ENCODE data around the gene NRBP1.
A peak's percentile ranks its signal among the peaks of the same experiment; 100 is the strongest.

The NRBP1 gene

GRCh38 chr2:27428213-27428977, at the start of gene NRBP1:
NRBP1 (plus strand) TSS chr2:27428631; CDS start chr2:27433274, 4,643 bp downstream.
- peak; percentile 80 for TF ChIP-seq ZFX (IDR thresholded peaks at IDR 0.05)
- TF ChIP-seq, protein P1, sequence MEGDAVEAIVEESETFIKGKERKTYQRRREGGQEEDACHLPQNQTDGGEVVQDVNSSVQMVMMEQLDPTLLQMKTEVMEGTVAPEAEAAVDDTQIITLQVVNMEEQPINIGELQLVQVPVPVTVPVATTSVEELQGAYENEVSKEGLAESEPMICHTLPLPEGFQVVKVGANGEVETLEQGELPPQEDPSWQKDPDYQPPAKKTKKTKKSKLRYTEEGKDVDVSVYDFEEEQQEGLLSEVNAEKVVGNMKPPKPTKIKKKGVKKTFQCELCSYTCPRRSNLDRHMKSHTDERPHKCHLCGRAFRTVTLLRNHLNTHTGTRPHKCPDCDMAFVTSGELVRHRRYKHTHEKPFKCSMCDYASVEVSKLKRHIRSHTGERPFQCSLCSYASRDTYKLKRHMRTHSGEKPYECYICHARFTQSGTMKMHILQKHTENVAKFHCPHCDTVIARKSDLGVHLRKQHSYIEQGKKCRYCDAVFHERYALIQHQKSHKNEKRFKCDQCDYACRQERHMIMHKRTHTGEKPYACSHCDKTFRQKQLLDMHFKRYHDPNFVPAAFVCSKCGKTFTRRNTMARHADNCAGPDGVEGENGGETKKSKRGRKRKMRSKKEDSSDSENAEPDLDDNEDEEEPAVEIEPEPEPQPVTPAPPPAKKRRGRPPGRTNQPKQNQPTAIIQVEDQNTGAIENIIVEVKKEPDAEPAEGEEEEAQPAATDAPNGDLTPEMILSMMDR (conservative IDR thresholded peaks at IDR 0.05), result no peak
- peak within 1 kb of the TSS; percentile 93 for H3K27ac ChIP-seq

GRCh38 chr2:27378809-27379290, 49.6 kb upstream of the NRBP1 start:
- H3K27ac ChIP-seq, result peak overlapping the region; percentile 5; the same call in 1 of the 2 replicates
- TF ChIP-seq ZFX (IDR thresholded peaks at IDR 0.05), result no peak
- TF ChIP-seq, protein P1 (conservative IDR thresholded peaks at IDR 0.05), result no peak

- peak overlapping the region; percentile 89 for H3K27ac ChIP-seq
These were observed 49.0 kb upstream of the NRBP1 start for GRCh38 chr2:27379383-27379835.

GRCh38 chr2:27379836-27380625, 48.4 kb upstream of the NRBP1 start:
- peak; percentile 48 for TF ChIP-seq ZFX (IDR thresholded peaks at IDR 0.05)
- TF ChIP-seq, protein P1 (conservative IDR thresholded peaks at IDR 0.05), result no peak

More at GRCh38 chr2:27379383-27379835, 49.0 kb upstream of the NRBP1 start:
- TF ChIP-seq, protein P1 (conservative IDR thresholded peaks at IDR 0.05), result no peak
- TF ChIP-seq ZFX (IDR thresholded peaks at IDR 0.05), result no peak

DNA sequence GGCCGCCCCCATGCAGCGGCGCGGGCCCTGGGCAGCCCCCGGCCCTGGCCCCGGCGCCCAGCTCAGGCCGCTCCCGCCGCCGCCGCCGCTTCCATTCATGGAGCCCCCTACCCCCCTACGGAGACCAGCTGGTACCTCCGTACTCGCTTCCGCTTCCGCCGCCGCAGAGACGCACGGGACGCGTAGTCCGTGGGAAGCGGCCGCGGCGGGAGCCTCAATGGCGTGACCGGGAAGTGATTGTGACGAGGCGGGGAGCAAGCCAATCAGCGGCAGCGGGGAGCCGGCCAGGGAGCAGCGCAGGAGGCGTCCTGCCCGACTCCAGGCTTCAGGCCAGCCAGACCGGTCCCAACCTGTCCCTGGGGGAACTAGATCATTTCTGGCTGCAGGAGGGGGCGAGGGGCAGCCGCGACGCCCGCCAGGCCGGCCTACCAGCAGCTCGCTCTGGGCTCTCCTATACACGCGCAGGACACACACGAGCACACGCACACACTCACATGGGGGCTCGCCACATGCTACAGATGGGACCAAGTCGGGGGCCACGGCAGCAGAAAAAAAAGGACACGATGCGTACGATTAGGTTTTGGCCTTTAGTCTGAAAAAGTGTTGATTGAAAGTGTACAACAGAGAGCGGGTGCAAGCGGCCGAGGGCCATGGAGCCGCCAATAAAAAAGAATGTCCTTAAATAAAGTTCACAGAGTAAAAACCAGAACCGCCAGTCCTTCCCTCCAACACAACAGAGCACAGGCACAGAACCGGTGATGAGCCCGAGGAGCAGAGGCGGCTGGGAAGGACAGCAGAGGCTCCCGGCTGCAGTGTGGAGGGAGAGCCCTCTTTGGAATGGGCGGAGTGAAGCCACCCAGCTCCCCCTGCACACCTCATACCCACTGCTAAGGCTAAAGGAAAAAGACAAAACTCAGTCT, 47.5 kb upstream of the NRBP1 start, which contains the start of gene ZNF513:
TSS of gene ZNF513 (minus strand) at position 109 of the 920 bp plus-strand sequence. CDS start 208 bp downstream, outside the sequence.
- peak within 1 kb of the TSS; percentile 89 for H3K27ac ChIP-seq
- TF ChIP-seq ZFX (IDR thresholded peaks at IDR 0.05), result no peak

More at GRCh38 chr2:27379836-27380625, 48.4 kb upstream of the NRBP1 start:
- H3K27ac ChIP-seq, result peak overlapping the region; percentile 89

DNA sequence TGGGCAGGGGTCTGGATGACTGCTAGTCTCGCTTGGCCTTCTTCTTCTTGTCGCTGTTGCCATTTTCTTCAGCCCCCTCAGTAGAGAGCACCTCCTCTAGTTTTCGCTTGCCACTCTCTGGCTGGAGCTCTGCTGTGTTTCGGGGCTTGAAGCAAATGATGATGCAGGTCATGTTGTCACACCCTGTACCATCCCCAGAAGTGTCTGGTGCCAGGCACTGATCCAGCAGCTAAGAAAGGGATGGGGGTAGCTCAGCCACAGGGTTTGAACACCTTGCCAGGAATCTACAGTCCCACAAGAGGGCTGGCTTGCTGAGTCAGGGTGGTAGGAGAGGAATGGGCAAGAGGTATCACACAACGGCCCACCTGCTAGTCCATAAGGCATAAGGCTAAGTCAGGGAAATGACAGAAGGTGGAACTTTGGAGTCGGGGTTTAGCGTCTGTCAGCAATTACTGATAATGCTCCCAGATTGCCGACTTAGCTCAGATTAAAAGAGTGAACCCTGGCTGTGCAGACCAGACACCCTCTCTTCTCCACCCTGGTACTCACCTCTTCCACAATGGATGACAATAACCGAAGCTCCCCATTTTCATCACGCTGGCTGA, 46.8 kb upstream of the NRBP1 start:
- peak overlapping the region; percentile 89 for H3K27ac ChIP-seq
- TF ChIP-seq ZFX (IDR thresholded peaks at IDR 0.05), result no peak
- TF ChIP-seq, protein P1 (conservative IDR thresholded peaks at IDR 0.05), result no peak

Measured in C4-2B (cell line).